WTC11 (cell line): ENCODE results near the gene GPX4. TPM values are rescaled to one million over a fixed set of nuclear protein-coding genes. Genes with fewer than 3 reads are reported as not detected.

Experiments used
- ATAC-seq: fragments of 200-7000 bp; cut with Tn5 transposase; 2 replicates; pipeline ENCODE4 v1.10.0; 2021; ENCODE audit warnings: mild to moderate bottlenecking, moderate library complexity
- CTCF ChIA-PET: fragments of 300-600 bp; sonication (Branson Sonifier 250); formaldehyde crosslinking; loops from one replicate; lab custom pipeline; 2021; ENCODE audit warnings: antibody characterized with exemption; lab: Charles Lee
- POLR2A ChIA-PET: fragments of 350-600 bp; sonication (Branson Sonifier 250); formaldehyde crosslinking; loops from one replicate; lab custom pipeline; 2021; ENCODE audit warnings: antibody characterized with exemption; lab: Charles Lee
- DNase-seq: peaks from one replicate; pipeline ENCODE4 v3.0.0; 2021; ENCODE audit warnings: low spot score
- H3K27ac Mint-ChIP-seq: 2 replicates; pipeline ENCODE4 v1.8.0; 2021; ENCODE audit warnings: mixed read lengths
- H3K27me3 Mint-ChIP-seq: 2 replicates; pipeline ENCODE4 v1.8.0; 2021; ENCODE audit warnings: low read depth, mild to moderate bottlenecking, moderate library complexity, mixed read lengths
- H3K36me3 Mint-ChIP-seq: 2 replicates; pipeline ENCODE4 v1.8.0; 2021; ENCODE audit warnings: mixed read lengths
- H3K4me1 Mint-ChIP-seq: 2 replicates; pipeline ENCODE4 v1.8.0; 2022; ENCODE audit warnings: mixed read lengths
- H3K4me3 Mint-ChIP-seq: 2 replicates; pipeline ENCODE4 v1.8.0; 2021; ENCODE audit warnings: mild to moderate bottlenecking, moderate library complexity, mixed read lengths
- H3K9me3 Mint-ChIP-seq: 2 replicates; pipeline ENCODE4 v1.8.0; 2021; ENCODE audit warnings: mixed read lengths
- ATF6 ChIP-seq: sonication (generic); formaldehyde crosslinking; IDR thresholded peaks from 2 replicates; pipeline ENCODE4 v1.8.1; 2023; ENCODE audit warnings: mild to moderate bottlenecking, missing genetic modification reagents
- EMX1 ChIP-seq: fragments of 250-450 bp; sonication (Bioruptor Pico); IDR thresholded peaks from 2 replicates; pipeline ENCODE4 v1.8.0; 2021; ENCODE audit warnings: mild to moderate bottlenecking
- ETV6 ChIP-seq: sonication (generic); formaldehyde crosslinking; IDR thresholded peaks from 2 replicates; pipeline ENCODE4 v1.8.1; 2022; ENCODE audit warnings: mild to moderate bottlenecking, missing genetic modification reagents
- FOXP1 ChIP-seq: sonication (generic); formaldehyde crosslinking; IDR thresholded peaks from 2 replicates; pipeline ENCODE4 v1.8.0; 2022; ENCODE audit warnings: missing genetic modification reagents, mild to moderate bottlenecking, moderate library complexity, borderline replicate concordance
- GTF2I ChIP-seq: fragments of 250-450 bp; sonication (Bioruptor Pico); conservative IDR thresholded peaks from 2 replicates; pipeline ENCODE4 v1.4.0; 2021; ENCODE audit warnings: mild to moderate bottlenecking
- HMGA2 ChIP-seq: fragments of 250-450 bp; sonication (Bioruptor Pico); IDR thresholded peaks from 2 replicates; pipeline ENCODE4 v1.4.0; 2021; ENCODE audit warnings: mild to moderate bottlenecking, moderate library complexity
- JAZF1 ChIP-seq: fragments of 250-450 bp; sonication (Bioruptor Pico); IDR thresholded peaks from 2 replicates; pipeline ENCODE4 v1.9.0; 2021; ENCODE audit warnings: moderate library complexity, mild to moderate bottlenecking, inconsistent platforms
- JUN ChIP-seq: sonication (generic); formaldehyde crosslinking; IDR thresholded peaks from 2 replicates; pipeline ENCODE4 v1.8.0; 2023; ENCODE audit warnings: mild to moderate bottlenecking, missing genetic modification reagents
- NR1H2 ChIP-seq: sonication (generic); formaldehyde crosslinking; IDR thresholded peaks from 2 replicates; pipeline ENCODE4 v1.9.0; 2021; ENCODE audit warnings: mild to moderate bottlenecking, moderate library complexity, missing genetic modification reagents
- SMAD3 ChIP-seq: sonication (generic); formaldehyde crosslinking; IDR thresholded peaks from 2 replicates; pipeline ENCODE4 v1.8.0; 2022; ENCODE audit warnings: missing genetic modification reagents, mild to moderate bottlenecking, borderline replicate concordance
- SOX15 ChIP-seq: fragments of 250-450 bp; sonication (Bioruptor Pico); IDR thresholded peaks from 2 replicates; pipeline ENCODE4 v1.9.0; 2021; ENCODE audit warnings: mild to moderate bottlenecking
- SP1 ChIP-seq: sonication (generic); formaldehyde crosslinking; conservative IDR thresholded peaks from 2 replicates; pipeline ENCODE4 v1.8.1; 2022; ENCODE audit warnings: missing genetic modification reagents
- USF1 ChIP-seq: sonication (generic); formaldehyde crosslinking; IDR thresholded peaks from 2 replicates; pipeline ENCODE4 v1.8.0; 2022; ENCODE audit warnings: mild to moderate bottlenecking, missing genetic modification reagents
- ZNF138 ChIP-seq: sonication (generic); formaldehyde crosslinking; conservative IDR thresholded peaks from 2 replicates; pipeline ENCODE4 v1.8.1; 2022; ENCODE audit warnings: mild to moderate bottlenecking, moderate library complexity, missing genetic modification reagents
- ZNF396 ChIP-seq: fragments of 250-450 bp; sonication (Bioruptor Pico); IDR thresholded peaks from 2 replicates; pipeline ENCODE4 v1.8.0; 2021; ENCODE audit warnings: mild to moderate bottlenecking, moderate library complexity, borderline replicate concordance
- ZNF423 ChIP-seq: fragments of 250-450 bp; sonication (Bioruptor Pico); IDR thresholded peaks from 2 replicates; pipeline ENCODE4 v2.1.2; 2022; ENCODE audit warnings: mild to moderate bottlenecking, moderate library complexity
- ZNF671 ChIP-seq: fragments of 250-450 bp; sonication (Bioruptor Pico); IDR thresholded peaks from 2 replicates; pipeline ENCODE4 v1.8.0; 2021; ENCODE audit warnings: mild to moderate bottlenecking
- total RNA-seq: library from RNA; stranded (reverse); gene quantifications from 3 replicates; pipeline ENCODE4 v1.2.3, GENCODE V29; 2021
- TF ChIP-seq, protein P1 (sequence below): sonication (generic); formaldehyde crosslinking; IDR thresholded peaks from 2 replicates; pipeline ENCODE4 v1.8.1; 2023; ENCODE audit warnings: mild to moderate bottlenecking, missing genetic modification reagents
- TF ChIP-seq, protein P2 (sequence below): sonication (generic); formaldehyde crosslinking; IDR thresholded peaks from 2 replicates; pipeline ENCODE4 v1.8.1; 2022; ENCODE audit warnings: mild to moderate bottlenecking, missing genetic modification reagents, moderate library complexity, borderline replicate concordance

Gene GPX4
- total RNA-seq, 1 experiment from 2014 or later, result 363 TPM

DNA sequence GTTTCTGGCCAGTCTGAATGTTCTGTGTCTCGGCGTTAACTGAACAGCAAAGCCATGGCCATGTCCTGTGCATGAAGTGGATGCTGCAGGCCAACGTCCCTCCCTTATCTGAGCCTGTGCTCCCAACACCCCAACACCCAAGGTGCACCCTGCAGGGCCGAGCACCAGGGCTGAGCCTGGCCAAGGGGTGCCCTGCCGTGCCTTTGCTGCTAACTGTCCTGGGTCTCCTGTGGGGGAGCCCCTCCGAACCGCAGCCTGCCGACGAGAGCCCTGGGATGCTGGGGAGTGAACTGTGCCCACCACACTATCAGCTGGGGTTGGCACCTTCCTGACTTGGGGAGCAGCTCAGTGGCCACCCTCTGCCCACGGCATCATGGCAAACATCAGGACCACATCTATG, 17.6 kb downstream of the GPX4 start:
- ChIA-PET POLR2A (no interaction called here), CTCF (no interaction called here)
- TF ChIP-seq JUN (CRISPR knock-in tag) (no peak), FOXP1 (CRISPR knock-in tag) (no peak), GTF2I (no peak), JAZF1 (no peak), USF1 (CRISPR knock-in tag) (no peak), EMX1 (CRISPR knock-in tag) (no peak), NR1H2 (CRISPR knock-in tag) (no peak), SMAD3 (CRISPR knock-in tag) (no peak), ZNF138 (CRISPR knock-in tag) (no peak)
- TF ChIP-seq, protein P1, sequence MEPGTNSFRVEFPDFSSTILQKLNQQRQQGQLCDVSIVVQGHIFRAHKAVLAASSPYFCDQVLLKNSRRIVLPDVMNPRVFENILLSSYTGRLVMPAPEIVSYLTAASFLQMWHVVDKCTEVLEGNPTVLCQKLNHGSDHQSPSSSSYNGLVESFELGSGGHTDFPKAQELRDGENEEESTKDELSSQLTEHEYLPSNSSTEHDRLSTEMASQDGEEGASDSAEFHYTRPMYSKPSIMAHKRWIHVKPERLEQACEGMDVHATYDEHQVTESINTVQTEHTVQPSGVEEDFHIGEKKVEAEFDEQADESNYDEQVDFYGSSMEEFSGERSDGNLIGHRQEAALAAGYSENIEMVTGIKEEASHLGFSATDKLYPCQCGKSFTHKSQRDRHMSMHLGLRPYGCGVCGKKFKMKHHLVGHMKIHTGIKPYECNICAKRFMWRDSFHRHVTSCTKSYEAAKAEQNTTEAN (CRISPR knock-in tag), result no peak
- TF ChIP-seq, protein P2, sequence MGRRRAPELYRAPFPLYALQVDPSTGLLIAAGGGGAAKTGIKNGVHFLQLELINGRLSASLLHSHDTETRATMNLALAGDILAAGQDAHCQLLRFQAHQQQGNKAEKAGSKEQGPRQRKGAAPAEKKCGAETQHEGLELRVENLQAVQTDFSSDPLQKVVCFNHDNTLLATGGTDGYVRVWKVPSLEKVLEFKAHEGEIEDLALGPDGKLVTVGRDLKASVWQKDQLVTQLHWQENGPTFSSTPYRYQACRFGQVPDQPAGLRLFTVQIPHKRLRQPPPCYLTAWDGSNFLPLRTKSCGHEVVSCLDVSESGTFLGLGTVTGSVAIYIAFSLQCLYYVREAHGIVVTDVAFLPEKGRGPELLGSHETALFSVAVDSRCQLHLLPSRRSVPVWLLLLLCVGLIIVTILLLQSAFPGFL (CRISPR knock-in tag), result no peak
- Mint-ChIP-seq H3K9me3 (no peaks in the 10 kb centered on the region), H3K4me1 (no peaks in the 10 kb centered on the region), H3K4me3 (no peak overlapping the region), H3K27me3 (no peaks in the 10 kb centered on the region), H3K36me3 (peaks cover 11% of the 10 kb centered on the region), H3K27ac (no peak overlapping the region; the same call in 1 of the 2 replicates)
- DNase-seq, result no peak
- no peak for ATAC-seq

- peaks cover 11% of the 10 kb centered on the region for H3K36me3 Mint-ChIP-seq
- ChIA-PET CTCF (interaction anchor here (0.8 to 2.9 kb wide), 7 partner anchors 9 to 122 kb away, joined by 3 to 46 read pairs (median 7); partner anchors contain the start of gene ARHGAP45), POLR2A (no interaction called here)
- ATAC-seq (no peak), DNase-seq (no peak)
- H3K27ac Mint-ChIP-seq, result 0 out of 2 replicates have a peak overlapping the region, but pooled peaks have one; percentile 32
- H3K4me3 Mint-ChIP-seq, result no peak overlapping the region
- no peak for TF ChIP-seq ZNF671 (CRISPR knock-in tag)
- H3K4me1 Mint-ChIP-seq, result no peaks in the 10 kb centered on the region
- no peaks in the 10 kb centered on the region for H3K27me3 Mint-ChIP-seq
- no peaks in the 10 kb centered on the region for H3K9me3 Mint-ChIP-seq
These were observed 18.5 kb downstream of the GPX4 start for GRCh38 chr19:1122021-1122971.

GRCh38 chr19:1122972-1123363, 19.2 kb downstream of the GPX4 start:
- TF ChIP-seq ETV6 (CRISPR knock-in tag) (no peak), SP1 (CRISPR knock-in tag) (peak; percentile 100)
- Mint-ChIP-seq H3K4me3 (no peak overlapping the region), H3K36me3 (peaks cover 11% of the 10 kb centered on the region), H3K4me1 (no peaks in the 10 kb centered on the region), H3K9me3 (no peaks in the 10 kb centered on the region), H3K27me3 (no peaks in the 10 kb centered on the region), H3K27ac (peak overlapping the region; percentile 32; the same call in 1 of the 2 replicates)
- DNase-seq, result peak; percentile 97
- ChIA-PET CTCF (interaction anchor here (0.8 to 2.9 kb wide), 9 partner anchors 10 to 143 kb away, joined by 3 to 46 read pairs (median 5); partner anchors contain the start of gene ARHGAP45), POLR2A (no interaction called here)
- ATAC-seq, result peak; percentile 93

GRCh38 chr19:1123381-1123780, 19.6 kb downstream of the GPX4 start:
- Mint-ChIP-seq H3K27ac (no peak overlapping the region), H3K27me3 (no peaks in the 10 kb centered on the region), H3K36me3 (peaks cover 11% of the 10 kb centered on the region), H3K4me3 (no peak overlapping the region), H3K4me1 (no peaks in the 10 kb centered on the region), H3K9me3 (no peaks in the 10 kb centered on the region)
- no peak for DNase-seq
- peak; percentile 22 for ATAC-seq
- CTCF ChIA-PET, result interaction anchor here (0.8 to 2.9 kb wide), 11 partner anchors 10 to 143 kb away, joined by 3 to 46 read pairs (median 4); partner anchors contain the start of genes ARHGAP45 and SBNO2
- POLR2A ChIA-PET, result interaction anchor here (0.6 kb wide), 1 partner anchor 191 kb away, joined by 3 read pairs; no protein-coding TSS in a partner anchor
- TF ChIP-seq HMGA2 (CRISPR knock-in tag) (no peak), ZNF423 (CRISPR knock-in tag) (no peak), SOX15 (CRISPR knock-in tag) (no peak), FOXP1 (CRISPR knock-in tag) (no peak), ATF6 (CRISPR knock-in tag) (no peak), ZNF396 (no peak)
